Measurements from ENCODE around the gene SLC1A5.
A peak's percentile ranks its signal among the peaks of the same experiment; 100 is the strongest.

DNA sequence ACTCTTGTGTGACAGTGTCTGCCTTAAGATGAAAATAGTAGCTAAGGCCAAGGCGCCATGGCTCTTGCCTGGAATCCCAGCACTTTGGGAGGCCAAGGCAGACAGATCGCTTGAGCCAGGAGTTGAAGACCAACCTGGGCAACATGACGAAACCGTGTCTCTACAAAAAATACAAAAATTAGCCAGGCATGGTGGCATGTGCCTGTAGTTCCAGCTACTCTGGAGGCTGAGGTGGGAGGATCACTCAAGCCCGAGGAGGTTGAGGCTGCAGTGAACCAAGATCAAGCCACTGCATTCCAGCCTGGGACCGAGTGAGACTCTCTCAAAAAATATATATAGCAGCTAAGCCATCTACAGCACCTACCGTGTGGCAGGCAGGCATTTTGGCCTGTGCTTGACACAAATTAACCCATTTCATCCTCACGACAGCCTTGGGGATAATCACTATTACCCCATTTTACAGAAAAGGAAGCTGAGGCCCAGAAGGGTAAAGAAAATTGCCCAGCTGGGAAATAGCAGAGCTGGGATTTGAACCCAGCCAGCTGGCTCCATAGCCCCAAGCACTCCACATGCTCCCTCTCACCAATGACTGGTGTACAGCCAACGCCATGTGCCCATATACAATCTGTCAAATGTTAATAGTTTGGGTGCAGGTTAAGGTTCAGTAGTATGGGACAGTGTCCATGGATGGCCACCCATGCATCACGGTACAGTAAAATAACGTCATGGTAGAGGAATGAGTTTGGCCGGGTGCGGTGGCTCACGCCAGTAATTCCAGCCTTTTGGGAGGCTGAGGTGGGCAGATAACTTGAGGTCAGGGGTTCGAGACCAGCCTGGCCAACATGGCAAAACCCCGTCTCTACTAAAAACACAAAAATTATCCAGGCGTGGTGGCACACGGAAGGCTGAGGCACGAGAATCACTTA lies 3.1 kb downstream of the SLC1A5 start:
- TF ChIP-seq, protein P1, sequence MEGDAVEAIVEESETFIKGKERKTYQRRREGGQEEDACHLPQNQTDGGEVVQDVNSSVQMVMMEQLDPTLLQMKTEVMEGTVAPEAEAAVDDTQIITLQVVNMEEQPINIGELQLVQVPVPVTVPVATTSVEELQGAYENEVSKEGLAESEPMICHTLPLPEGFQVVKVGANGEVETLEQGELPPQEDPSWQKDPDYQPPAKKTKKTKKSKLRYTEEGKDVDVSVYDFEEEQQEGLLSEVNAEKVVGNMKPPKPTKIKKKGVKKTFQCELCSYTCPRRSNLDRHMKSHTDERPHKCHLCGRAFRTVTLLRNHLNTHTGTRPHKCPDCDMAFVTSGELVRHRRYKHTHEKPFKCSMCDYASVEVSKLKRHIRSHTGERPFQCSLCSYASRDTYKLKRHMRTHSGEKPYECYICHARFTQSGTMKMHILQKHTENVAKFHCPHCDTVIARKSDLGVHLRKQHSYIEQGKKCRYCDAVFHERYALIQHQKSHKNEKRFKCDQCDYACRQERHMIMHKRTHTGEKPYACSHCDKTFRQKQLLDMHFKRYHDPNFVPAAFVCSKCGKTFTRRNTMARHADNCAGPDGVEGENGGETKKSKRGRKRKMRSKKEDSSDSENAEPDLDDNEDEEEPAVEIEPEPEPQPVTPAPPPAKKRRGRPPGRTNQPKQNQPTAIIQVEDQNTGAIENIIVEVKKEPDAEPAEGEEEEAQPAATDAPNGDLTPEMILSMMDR (tag by site-specific recombination; IDR thresholded peaks at IDR 0.05) = no peak
- TF ChIP-seq GLIS2 (tag by site-specific recombination; IDR thresholded peaks at IDR 0.05) (no peak), ZNF776 (tag by site-specific recombination; IDR thresholded peaks at IDR 0.05; ENCODE audit: borderline replicate concordance) (no peak), ZNF747 (tag by site-specific recombination; IDR thresholded peaks at IDR 0.05) (no peak), ZNF274 (IDR thresholded peaks at IDR 0.05; ENCODE audit: low read length) (no peak), ZNF274 (tag by site-specific recombination; IDR thresholded peaks at IDR 0.05; ENCODE audit: borderline replicate concordance) (no peak), YY2 (tag by site-specific recombination; IDR thresholded peaks at IDR 0.05) (peak; percentile 19; the same call in 1 of the 2 replicates), ZNF473 (tag by site-specific recombination; IDR thresholded peaks at IDR 0.05) (no peak), GLI4 (tag by site-specific recombination; IDR thresholded peaks at IDR 0.05) (no peak), TRIM28 (IDR thresholded peaks at IDR 0.05; ENCODE audit: borderline replicate concordance, low read length) (no peak; the same call in 1 of the 2 replicates), ZFP37 (tag by site-specific recombination; IDR thresholded peaks at IDR 0.05) (no peak), TCF7L2 (IDR thresholded peaks at IDR 0.05; ENCODE audit: borderline replicate concordance, low read depth, low read length) (no peak), ZNF658 (tag by site-specific recombination; IDR thresholded peaks at IDR 0.05) (no peak)
- TF ChIP-seq, protein P2, sequence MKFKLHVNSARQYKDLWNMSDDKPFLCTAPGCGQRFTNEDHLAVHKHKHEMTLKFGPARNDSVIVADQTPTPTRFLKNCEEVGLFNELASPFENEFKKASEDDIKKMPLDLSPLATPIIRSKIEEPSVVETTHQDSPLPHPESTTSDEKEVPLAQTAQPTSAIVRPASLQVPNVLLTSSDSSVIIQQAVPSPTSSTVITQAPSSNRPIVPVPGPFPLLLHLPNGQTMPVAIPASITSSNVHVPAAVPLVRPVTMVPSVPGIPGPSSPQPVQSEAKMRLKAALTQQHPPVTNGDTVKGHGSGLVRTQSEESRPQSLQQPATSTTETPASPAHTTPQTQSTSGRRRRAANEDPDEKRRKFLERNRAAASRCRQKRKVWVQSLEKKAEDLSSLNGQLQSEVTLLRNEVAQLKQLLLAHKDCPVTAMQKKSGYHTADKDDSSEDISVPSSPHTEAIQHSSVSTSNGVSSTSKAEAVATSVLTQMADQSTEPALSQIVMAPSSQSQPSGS (tag by site-specific recombination; IDR thresholded peaks at IDR 0.05; ENCODE audit: low read depth) = no peak; the same call in 1 of the 2 replicates
- TF ChIP-seq, protein P3, sequence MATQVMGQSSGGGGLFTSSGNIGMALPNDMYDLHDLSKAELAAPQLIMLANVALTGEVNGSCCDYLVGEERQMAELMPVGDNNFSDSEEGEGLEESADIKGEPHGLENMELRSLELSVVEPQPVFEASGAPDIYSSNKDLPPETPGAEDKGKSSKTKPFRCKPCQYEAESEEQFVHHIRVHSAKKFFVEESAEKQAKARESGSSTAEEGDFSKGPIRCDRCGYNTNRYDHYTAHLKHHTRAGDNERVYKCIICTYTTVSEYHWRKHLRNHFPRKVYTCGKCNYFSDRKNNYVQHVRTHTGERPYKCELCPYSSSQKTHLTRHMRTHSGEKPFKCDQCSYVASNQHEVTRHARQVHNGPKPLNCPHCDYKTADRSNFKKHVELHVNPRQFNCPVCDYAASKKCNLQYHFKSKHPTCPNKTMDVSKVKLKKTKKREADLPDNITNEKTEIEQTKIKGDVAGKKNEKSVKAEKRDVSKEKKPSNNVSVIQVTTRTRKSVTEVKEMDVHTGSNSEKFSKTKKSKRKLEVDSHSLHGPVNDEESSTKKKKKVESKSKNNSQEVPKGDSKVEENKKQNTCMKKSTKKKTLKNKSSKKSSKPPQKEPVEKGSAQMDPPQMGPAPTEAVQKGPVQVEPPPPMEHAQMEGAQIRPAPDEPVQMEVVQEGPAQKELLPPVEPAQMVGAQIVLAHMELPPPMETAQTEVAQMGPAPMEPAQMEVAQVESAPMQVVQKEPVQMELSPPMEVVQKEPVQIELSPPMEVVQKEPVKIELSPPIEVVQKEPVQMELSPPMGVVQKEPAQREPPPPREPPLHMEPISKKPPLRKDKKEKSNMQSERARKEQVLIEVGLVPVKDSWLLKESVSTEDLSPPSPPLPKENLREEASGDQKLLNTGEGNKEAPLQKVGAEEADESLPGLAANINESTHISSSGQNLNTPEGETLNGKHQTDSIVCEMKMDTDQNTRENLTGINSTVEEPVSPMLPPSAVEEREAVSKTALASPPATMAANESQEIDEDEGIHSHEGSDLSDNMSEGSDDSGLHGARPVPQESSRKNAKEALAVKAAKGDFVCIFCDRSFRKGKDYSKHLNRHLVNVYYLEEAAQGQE (tag by site-specific recombination; IDR thresholded peaks at IDR 0.05) = no peak

All from HEK293 (cell line).